K562 (cell line): ENCODE measurements around the gene DHCR24. TPM values are rescaled to one million over a fixed set of nuclear protein-coding genes. Genes with fewer than 3 reads are reported as not detected.
A peak's percentile ranks its signal among the peaks of the same experiment; 100 is the strongest.

Experiments
- ARNT ChIP-seq, 2 experiments: fragments of 450-650 bp; IDR thresholded peaks; 2 replicates each; pipeline ENCODE4 v1.6.1; 2016; ENCODE audit warnings: mild to moderate bottlenecking in 1 of 2
- ESRRB ChIP-seq: fragments of 250-450 bp; sonication (Bioruptor Pico); IDR thresholded peaks from 2 replicates; pipeline ENCODE4 v1.5.0; 2020; ENCODE audit warnings: mild to moderate bottlenecking, moderate library complexity, borderline replicate concordance
- FUS ChIP-seq: fragments of 200-400 bp; formaldehyde crosslinking; optimal IDR thresholded peaks from 2 replicates; pipeline ENCODE3; 2017; ENCODE audit warnings: low read depth, low read length
- IRF1 ChIP-seq: sonication (generic); formaldehyde crosslinking; IDR thresholded peaks from 2 replicates; pipeline ENCODE4 v1.8.0; 2022; ENCODE audit warnings: missing genetic modification reagents, mild to moderate bottlenecking, borderline replicate concordance
- JUN ChIP-seq, 2 experiments: sonication (generic) in 1 of 2; formaldehyde crosslinking in 1 of 2; IDR thresholded peaks; 2 replicates each; pipeline versions ENCODE4 v1.6.1 to v1.8.0; 2012 to 2022; ENCODE audit warnings: borderline replicate concordance in 2 of 2, mild to moderate bottlenecking in 2 of 2, improper control_type of control experiment in 1 of 2, low read depth in 1 of 2, low read length in 1 of 2, missing genetic modification reagents in 1 of 2
- NCOA2 ChIP-seq, 2 experiments: fragments of 450-650 bp; IDR thresholded peaks; 2 replicates each; pipeline ENCODE4 v1.6.1; 2018; ENCODE audit warnings: mild to moderate bottlenecking in 2 of 2, moderate library complexity in 1 of 2; ENCODE audit not compliant: partially characterized antibody in 2 of 2
- PATZ1 ChIP-seq: fragments of 250-450 bp; sonication (Bioruptor Pico); IDR thresholded peaks from 2 replicates; pipeline ENCODE4 v1.5.0; 2020; ENCODE audit warnings: mild to moderate bottlenecking, borderline replicate concordance
- SIRT6 ChIP-seq: IDR thresholded peaks from one replicate; pipeline ENCODE4 v1.6.1; 2012; ENCODE audit warnings: low read depth, mild to moderate bottlenecking, control low read depth, inconsistent platforms, low read length, moderate library complexity
- SLC30A9 ChIP-seq: fragments of 250-450 bp; sonication (Bioruptor Pico); IDR thresholded peaks from 2 replicates; pipeline ENCODE4 v1.8.0; 2022; ENCODE audit warnings: mild to moderate bottlenecking, moderate library complexity
- UBTF ChIP-seq, 2 experiments: IDR thresholded peaks; 2 replicates each; pipeline ENCODE4 v1.6.1; 2012; ENCODE audit warnings: improper control_type of control experiment in 2 of 2, low read depth in 2 of 2, low read length in 2 of 2, borderline replicate concordance in 1 of 2
- ZBTB43 ChIP-seq: sonication (generic); formaldehyde crosslinking; IDR thresholded peaks from 2 replicates; pipeline ENCODE4 v1.8.0; 2023; ENCODE audit warnings: mild to moderate bottlenecking, missing genetic modification reagents
- ZKSCAN1 ChIP-seq: fragments of 150-350 bp; IDR thresholded peaks from 2 replicates; pipeline ENCODE4 v1.6.1; 2016; ENCODE audit warnings: low read depth, low read length
- ZNF408 ChIP-seq: fragments of 250-450 bp; sonication (Bioruptor Pico); IDR thresholded peaks from 2 replicates; pipeline ENCODE4 v1.4.0; 2020; ENCODE audit warnings: low read depth, mild to moderate bottlenecking, moderate library complexity
- ZNF740 ChIP-seq, 3 experiments: fragments of 200-800 bp in 1 of 3; sonication (Bioruptor generic) in 1 of 3; sonication (generic) in 1 of 3; formaldehyde crosslinking in 1 of 3; IDR thresholded peaks; 2 replicates each; pipeline versions ENCODE4 v1.6.1 to v1.8.0; 2016 to 2022; ENCODE audit warnings: mild to moderate bottlenecking in 2 of 3, missing compliant biosample characterization in 2 of 3, missing genetic modification characterization in 2 of 3, missing genetic modification reagents in 1 of 3
- ZNF830 ChIP-seq: fragments of 250-450 bp; sonication (Bioruptor Pico); IDR thresholded peaks from 2 replicates; pipeline ENCODE4 v1.5.0; 2021; ENCODE audit warnings: mild to moderate bottlenecking
- polyA plus RNA-seq, 8 experiments: library from polyadenylated mRNA; depleted of rRNA in 4 of 8; stranded (reverse) in 5 of 8; unstranded in 3 of 8; fragments of >200 nt; fragmentation: Nextera tagmentation in 2 of 8; fragmentation: Illumina TruSeq in 1 of 8; extraction: Ambion mirVana in 2 of 8; extraction: Trizol in 1 of 8; gene quantifications; 2 replicates each; pipeline versions ENCODE4 v1.2.1 to v1.2.3, GENCODE V29; 2011 to 2014; ENCODE audit warnings: inconsistent platforms in 1 of 8, missing spikeins in 1 of 8
- total RNA-seq, 7 experiments: library from RNA; depleted of rRNA in 6 of 7; stranded (reverse); fragments of >200 nt in 6 of 7; fragmentation: Illumina TruSeq in 2 of 7; extraction: Trizol in 2 of 7; gene quantifications; 2 replicates each; pipeline versions ENCODE4 v1.2.1 to v1.2.3, GENCODE V29; 2011 to 2021; ENCODE audit warnings: low replicate concordance in 1 of 7

DHCR24 gene
- total and polyA plus RNA-seq, 9 of the 15 experiments (the other 6 are each of a cell fraction or from before 2014, with no cell fraction given), result 23.4 to 161 (median 79.9) TPM

- no peak for TF ChIP-seq NCOA2 (IDR thresholded peaks at IDR 0.05; ENCODE audit: partially characterized antibody in 2 of 2)
- TF ChIP-seq ZNF740 (CRISPR knock-in tag; IDR thresholded peaks at IDR 0.05), result peak; percentile 14; the same call in 1 of the 2 replicates
- no peak for TF ChIP-seq ZNF740 (tag; IDR thresholded peaks at IDR 0.05)
- TF ChIP-seq SIRT6, result no peak
- no peak for TF ChIP-seq UBTF (IDR thresholded peaks at IDR 0.05; ENCODE audit: borderline replicate concordance in 1 of 2, low read depth in 2 of 2, low read length in 2 of 2)
- TF ChIP-seq ZNF830 (CRISPR knock-in tag), result no peak
- TF ChIP-seq PATZ1, result no peak
- TF ChIP-seq ZKSCAN1, result peak; percentile 82; the same call in 1 of the 2 replicates
- TF ChIP-seq SLC30A9 (CRISPR knock-in tag), result no peak
- TF ChIP-seq ARNT (IDR thresholded peaks at IDR 0.05), result peak in 1 of 2 experiments; percentile 37; a peak in 1 of 4 replicates
- no peak for TF ChIP-seq IRF1 (CRISPR knock-in tag)
- no peak for TF ChIP-seq FUS
- 0 out of 2 replicates have a peak, but pooled peaks have one; percentile 0 for TF ChIP-seq JUN (IDR thresholded peaks at IDR 0.05; ENCODE audit: borderline replicate concordance, low read depth, low read length)
- no peak for TF ChIP-seq JUN (CRISPR knock-in tag; IDR thresholded peaks at IDR 0.05; ENCODE audit: borderline replicate concordance)
- no peak for TF ChIP-seq ESRRB (CRISPR knock-in tag)
- no peak for TF ChIP-seq ZBTB43 (CRISPR knock-in tag)
- no peak for TF ChIP-seq ZNF408
Measured at GRCh38 chr1:54885807-54886723, 930 bp downstream of the DHCR24 start (continued).
